HT-29 (cell line): ENCODE data around the gene TCIRG1. TPM values are rescaled to one million over a fixed set of nuclear protein-coding genes. Genes with fewer than 3 reads are reported as not detected.

Experiments used
- DNase-seq: peaks from one replicate; pipeline ENCODE4 v3.0.0-alpha.2; 2015; ENCODE audit warnings: low spot score
- total RNA-seq: library from RNA; depleted of rRNA; stranded (reverse); fragments of >200 nt; shearing (Covaris generic); gene quantifications from 2 replicates; pipeline ENCODE4 v1.2.3, GENCODE V29; 2014

The TCIRG1 gene
- total RNA-seq, 1 experiment from 2014 or later: 232 TPM

GRCh38 chr11:68051191-68052136 is 12.6 kb downstream of the TCIRG1 start:
- peak; percentile 12 for DNase-seq

- peak; percentile 13 for DNase-seq
These were observed 13.5 kb downstream of the TCIRG1 start for GRCh38 chr11:68052137-68052873.

- no peak for DNase-seq
These were observed 14.3 kb downstream of the TCIRG1 start for GRCh38 chr11:68053117-68053516.

- DNase-seq: no peak
These were observed 15.4 kb downstream of the TCIRG1 start for GRCh38 chr11:68053981-68054812.

GRCh38 chr11:68056317-68057285 is 17.8 kb downstream of the TCIRG1 start:
- peak; percentile 5 for DNase-seq

- DNase-seq: no peak
These were observed 19.0 kb downstream of the TCIRG1 start for GRCh38 chr11:68057807-68058206.

- DNase-seq: no peak
These were observed 22.7 kb downstream of the TCIRG1 start for GRCh38 chr11:68061508-68061907.

- no peak for DNase-seq
These were observed 26.1 kb downstream of the TCIRG1 start for GRCh38 chr11:68064926-68065325.

- no peak for DNase-seq
These were observed 27.0 kb downstream of the TCIRG1 start for GRCh38 chr11:68065841-68066240.

- DNase-seq: no peak
These were observed 27.9 kb downstream of the TCIRG1 start for GRCh38 chr11:68066742-68067141.

GRCh38 chr11:68067991-68068390 is 29.2 kb downstream of the TCIRG1 start:
- no peak for DNase-seq

- no peak for DNase-seq
These were observed 32.6 kb downstream of the TCIRG1 start for GRCh38 chr11:68071281-68072048.

GRCh38 chr11:68074584-68075352 is 35.9 kb downstream of the TCIRG1 start:
- DNase-seq: no peak

- peak; percentile 50 for DNase-seq
These were observed 37.7 kb downstream of the TCIRG1 start for GRCh38 chr11:68076371-68077042.

- DNase-seq: no peak
These were observed 39.1 kb downstream of the TCIRG1 start for GRCh38 chr11:68077617-68078582.

GRCh38 chr11:68080860-68081259 is 42.0 kb downstream of the TCIRG1 start:
- DNase-seq: no peak

- DNase-seq: no peak
These were observed 42.9 kb downstream of the TCIRG1 start for GRCh38 chr11:68081691-68082090.
